WTC11 (cell line): ENCODE measurements around the gene XPR1.

Experiments used
- ATF3 ChIP-seq: sonication (generic); formaldehyde crosslinking; conservative IDR thresholded peaks from 2 replicates; pipeline ENCODE4 v1.8.1; 2022; ENCODE audit warnings: mild to moderate bottlenecking, missing genetic modification reagents
- CTCF ChIP-seq: fragments of 200-600 bp; IDR thresholded peaks from 2 replicates; pipeline ENCODE4 v1.8.0; 2022; ENCODE audit warnings: antibody characterized with exemption
- ETV6 ChIP-seq: sonication (generic); formaldehyde crosslinking; IDR thresholded peaks from 2 replicates; pipeline ENCODE4 v1.8.1; 2022; ENCODE audit warnings: mild to moderate bottlenecking, missing genetic modification reagents
- FOXK1 ChIP-seq: sonication (generic); formaldehyde crosslinking; IDR thresholded peaks from 2 replicates; pipeline ENCODE4 v1.8.0; 2022; ENCODE audit warnings: mild to moderate bottlenecking, moderate library complexity, missing genetic modification reagents
- FOXP1 ChIP-seq: sonication (generic); formaldehyde crosslinking; IDR thresholded peaks from 2 replicates; pipeline ENCODE4 v1.8.0; 2022; ENCODE audit warnings: missing genetic modification reagents, mild to moderate bottlenecking, moderate library complexity, borderline replicate concordance
- NFYB ChIP-seq: sonication (generic); formaldehyde crosslinking; conservative IDR thresholded peaks from 2 replicates; pipeline ENCODE4 v1.8.0; 2022; ENCODE audit warnings: low read depth, missing genetic modification reagents
- ZNF121 ChIP-seq: sonication (generic); formaldehyde crosslinking; IDR thresholded peaks from 2 replicates; pipeline ENCODE4 v1.8.0; 2023; ENCODE audit warnings: missing genetic modification reagents
- ZNF232 ChIP-seq: sonication (generic); formaldehyde crosslinking; IDR thresholded peaks from 2 replicates; pipeline ENCODE4 v1.8.0; 2022; ENCODE audit warnings: mild to moderate bottlenecking, missing genetic modification reagents

GRCh38 chr1:180757657-180758056 is 125.8 kb downstream of the XPR1 start:
- TF ChIP-seq CTCF: no peak
- TF ChIP-seq NFYB (CRISPR knock-in tag): no peak
- TF ChIP-seq FOXP1: no peak
- TF ChIP-seq ATF3 (CRISPR knock-in tag): no peak
- TF ChIP-seq ZNF232 (CRISPR knock-in tag): no peak
- no peak for TF ChIP-seq ZNF121 (CRISPR knock-in tag)
- TF ChIP-seq FOXK1: no peak
- no peak for TF ChIP-seq ETV6 (CRISPR knock-in tag)
